GM13976 (cell line): ENCODE data around the gene ITPR2.

Experiments
- DNase-seq: peaks from one replicate; pipeline ENCODE4 v3.0.0; 2012; ENCODE audit warnings: low spot score
- CTCF ChIP-seq: IDR thresholded peaks from 2 replicates; pipeline ENCODE4 v1.5.1; 2012; ENCODE audit warnings: borderline replicate concordance, mild to moderate bottlenecking; ENCODE audit not compliant: insufficient read depth; ENCODE audit errors: extremely low read depth, missing control alignments, control extremely low read depth
- in situ Hi-C: fragments of 300-500 bp; cut with MboI; formaldehyde crosslinking; loops from one replicate; pipeline ENCODE4 v1.12.0; 2022; ENCODE audit warnings: low sequenced_read_pairs, mixed read lengths, inconsistent platforms; ENCODE audit not compliant: unreplicated experiment

ITPR2 gene

GRCh38 chr12:26576266-26576665 is 256.7 kb downstream of the ITPR2 start:
- no peak for TF ChIP-seq CTCF
- no peak for DNase-seq
- in situ Hi-C loops: no loop called here

- in situ Hi-C loops: no loop called here
- no peak for TF ChIP-seq CTCF
- DNase-seq: no peak
These were observed 259.6 kb downstream of the ITPR2 start for GRCh38 chr12:26573225-26573909.

DNA sequence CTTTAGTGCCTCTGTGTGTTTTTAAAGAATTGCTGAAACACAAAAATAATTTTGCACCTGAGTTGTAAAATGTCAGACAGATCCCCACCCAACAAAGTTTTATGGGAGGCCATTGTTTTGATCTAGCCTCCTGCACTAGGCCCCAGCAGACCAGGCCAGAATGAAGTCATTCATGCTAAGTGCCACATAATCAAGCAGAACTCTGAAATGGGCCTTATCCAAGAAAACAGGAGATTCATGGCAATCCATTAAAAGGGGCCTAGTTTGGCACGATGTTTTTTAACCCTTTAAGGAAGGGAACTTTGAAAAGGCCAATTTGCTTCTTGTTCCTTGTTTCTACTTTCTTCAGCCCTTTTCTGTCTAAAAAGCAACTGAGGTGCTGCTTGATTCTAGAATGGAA is 260.9 kb downstream of the ITPR2 start:
- no peak for TF ChIP-seq CTCF
- in situ Hi-C loops: no loop called here
- DNase-seq: no peak

- in situ Hi-C loops: no loop called here
- TF ChIP-seq CTCF: no peak
- no peak for DNase-seq
These were observed 261.4 kb downstream of the ITPR2 start for GRCh38 chr12:26571560-26571959.

- DNase-seq: no peak
- no peak for TF ChIP-seq CTCF
- in situ Hi-C loops: no loop called here
These were observed 265.9 kb downstream of the ITPR2 start for GRCh38 chr12:26567126-26567525.

GRCh38 chr12:26566675-26567074 is 266.3 kb downstream of the ITPR2 start:
- DNase-seq: no peak

More at GRCh38 chr12:26566675-26567074, 266.3 kb downstream of the ITPR2 start:
- in situ Hi-C loops: no loop called here
- TF ChIP-seq CTCF: no peak
